ENCODE data around the gene SLC25A21.
A peak's percentile ranks its signal among the peaks of the same experiment; 100 is the strongest.

GRCh38 chr14:36874396-36875138 lies 297.8 kb downstream of the SLC25A21 start:
- TF ChIP-seq MAX (IDR thresholded peaks at IDR 0.05) (no peak), EP300 (IDR thresholded peaks at IDR 0.05; ENCODE audit: borderline replicate concordance) (no peak), YY1 (IDR thresholded peaks at IDR 0.05; ENCODE audit: low read depth) (no peak), REST (IDR thresholded peaks at IDR 0.05; ENCODE audit: low read depth) (no peak), EGR1 (IDR thresholded peaks at IDR 0.05) (no peak), TEAD4 (IDR thresholded peaks at IDR 0.05) (no peak), TAF1 (IDR thresholded peaks at IDR 0.05; ENCODE audit: low read depth) (no peak), CEBPB (IDR thresholded peaks at IDR 0.05) (no peak), FOXM1 (IDR thresholded peaks at IDR 0.05; ENCODE audit: borderline replicate concordance, low read depth) (no peak), NFIC (IDR thresholded peaks at IDR 0.05) (peak; percentile 28; the same call in 1 of the 2 replicates)
- TF ChIP-seq, protein P1, sequence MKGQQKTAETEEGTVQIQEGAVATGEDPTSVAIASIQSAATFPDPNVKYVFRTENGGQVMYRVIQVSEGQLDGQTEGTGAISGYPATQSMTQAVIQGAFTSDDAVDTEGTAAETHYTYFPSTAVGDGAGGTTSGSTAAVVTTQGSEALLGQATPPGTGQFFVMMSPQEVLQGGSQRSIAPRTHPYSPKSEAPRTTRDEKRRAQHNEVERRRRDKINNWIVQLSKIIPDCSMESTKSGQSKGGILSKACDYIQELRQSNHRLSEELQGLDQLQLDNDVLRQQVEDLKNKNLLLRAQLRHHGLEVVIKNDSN (IDR thresholded peaks at IDR 0.05), result no peak
